ENCODE results near the gene PLLP.

DNA sequence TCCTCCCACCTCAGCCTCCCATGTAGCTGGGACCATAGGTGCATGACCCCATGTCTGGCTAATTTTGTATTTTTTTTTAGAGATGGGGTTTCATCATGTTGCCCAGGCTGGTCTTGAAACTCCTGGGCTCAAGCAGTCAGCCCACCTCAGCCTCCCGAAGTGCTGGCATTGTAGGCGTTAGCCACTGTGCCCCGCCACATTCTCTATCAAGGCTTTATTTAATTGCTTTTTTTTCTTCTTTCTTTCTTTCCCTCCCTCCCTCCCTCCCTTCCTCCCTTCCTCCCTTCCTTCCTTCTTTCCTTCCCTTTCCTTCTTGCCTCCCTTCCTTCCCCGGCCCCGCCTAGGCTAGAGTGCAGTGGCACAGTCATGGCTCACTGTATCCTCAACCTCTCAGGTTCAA is 74.7 kb downstream of the PLLP start:
- TF ChIP-seq, protein P1, sequence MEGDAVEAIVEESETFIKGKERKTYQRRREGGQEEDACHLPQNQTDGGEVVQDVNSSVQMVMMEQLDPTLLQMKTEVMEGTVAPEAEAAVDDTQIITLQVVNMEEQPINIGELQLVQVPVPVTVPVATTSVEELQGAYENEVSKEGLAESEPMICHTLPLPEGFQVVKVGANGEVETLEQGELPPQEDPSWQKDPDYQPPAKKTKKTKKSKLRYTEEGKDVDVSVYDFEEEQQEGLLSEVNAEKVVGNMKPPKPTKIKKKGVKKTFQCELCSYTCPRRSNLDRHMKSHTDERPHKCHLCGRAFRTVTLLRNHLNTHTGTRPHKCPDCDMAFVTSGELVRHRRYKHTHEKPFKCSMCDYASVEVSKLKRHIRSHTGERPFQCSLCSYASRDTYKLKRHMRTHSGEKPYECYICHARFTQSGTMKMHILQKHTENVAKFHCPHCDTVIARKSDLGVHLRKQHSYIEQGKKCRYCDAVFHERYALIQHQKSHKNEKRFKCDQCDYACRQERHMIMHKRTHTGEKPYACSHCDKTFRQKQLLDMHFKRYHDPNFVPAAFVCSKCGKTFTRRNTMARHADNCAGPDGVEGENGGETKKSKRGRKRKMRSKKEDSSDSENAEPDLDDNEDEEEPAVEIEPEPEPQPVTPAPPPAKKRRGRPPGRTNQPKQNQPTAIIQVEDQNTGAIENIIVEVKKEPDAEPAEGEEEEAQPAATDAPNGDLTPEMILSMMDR (IDR thresholded peaks at IDR 0.05) = no peak
- TF ChIP-seq EZH2 (IDR thresholded peaks at IDR 0.05; ENCODE audit: borderline replicate concordance, insufficient read depth, low read depth, low read length, poor library complexity, severe bottlenecking) = no peak
